SU-DHL-6 (cell line): ENCODE results near the gene MUC2.

Source experiments
- H2AFZ ChIP-seq: fragments of 200-600 bp; sonication (generic); 2 replicates; pipeline ENCODE4 v1.6.1; 2014; ENCODE audit warnings: low read depth, mild to moderate bottlenecking, moderate library complexity, mixed read lengths, antibody characterized with exemption, low read length; ENCODE audit not compliant: severe bottlenecking
- H3F3A ChIP-seq: fragments of 200-600 bp; shearing (Covaris generic); 2 replicates; pipeline ENCODE4 v1.6.0; 2016; ENCODE audit warnings: antibody characterized with exemption, mild to moderate bottlenecking; ENCODE audit not compliant: insufficient read depth
- H3K27ac ChIP-seq: fragments of 200-600 bp; sonication (generic); 2 replicates; pipeline ENCODE4 v1.5.1; 2016; ENCODE audit warnings: low read depth, mild to moderate bottlenecking, low read length, moderate library complexity, mixed read lengths
- H3K27me3 ChIP-seq: fragments of 200-600 bp; sonication (generic), shearing (Covaris generic); 2 replicates; pipeline ENCODE4 v1.6.0; 2014; ENCODE audit warnings: mild to moderate bottlenecking, low read length
- H3K36me3 ChIP-seq: fragments of 200-600 bp; sonication (generic); 2 replicates; pipeline ENCODE4 v1.6.1; 2014; ENCODE audit warnings: mild to moderate bottlenecking, low read length, mixed read lengths
- H3K4me2 ChIP-seq: fragments of 300-600, 200-600 bp; shearing (Covaris generic), sonication (generic); 2 replicates; pipeline ENCODE4 v1.6.0; 2014; ENCODE audit warnings: low read length, low read depth, mild to moderate bottlenecking; ENCODE audit not compliant: poor library complexity, severe bottlenecking
- H3K4me3 ChIP-seq: fragments of 200-600 bp; sonication (generic); 2 replicates; pipeline ENCODE4 v1.5.1; 2014; ENCODE audit warnings: antibody characterized with exemption, low read length, mild to moderate bottlenecking, mixed read lengths; ENCODE audit not compliant: insufficient read depth, poor library complexity, severe bottlenecking
- H3K79me2 ChIP-seq: fragments of 200-600 bp; sonication (generic); 2 replicates; pipeline ENCODE4 v1.6.1; 2014; ENCODE audit warnings: mild to moderate bottlenecking, low read length, moderate library complexity; ENCODE audit not compliant: insufficient read depth
- H3K9ac ChIP-seq: fragments of 200-600 bp; sonication (generic); 2 replicates; pipeline ENCODE4 v1.7.0; 2014; ENCODE audit warnings: mild to moderate bottlenecking, low read length
- H3K9me2 ChIP-seq: fragments of 200-600 bp; sonication (generic); replicated peaks from 2 replicates; pipeline ENCODE4 v1.6.1; 2014; ENCODE audit warnings: low read length; ENCODE audit not compliant: insufficient read depth
- H3K9me3 ChIP-seq: fragments of 200-600 bp; sonication (generic); 2 replicates; pipeline ENCODE4 v1.6.1; 2014; ENCODE audit warnings: low read length, mixed read lengths; ENCODE audit not compliant: insufficient read depth
- H4K20me1 ChIP-seq: fragments of 200-600 bp; sonication (generic); 2 replicates; pipeline ENCODE4 v1.6.1; 2014; ENCODE audit warnings: low read depth, mild to moderate bottlenecking, antibody characterized with exemption, low read length, moderate library complexity, mixed read lengths
- EZH2phosphoT487 ChIP-seq: fragments of 200-600 bp; sonication (generic), shearing (Covaris generic); conservative IDR thresholded peaks from 2 replicates; pipeline ENCODE4 v1.6.1; 2018; ENCODE audit warnings: mild to moderate bottlenecking, antibody characterized with exemption, low read length, moderate library complexity, mixed read lengths
- TF ChIP-seq, protein P1 (sequence below): fragments of 200-600 bp; sonication (generic); IDR thresholded peaks from one replicate; pipeline ENCODE4 v1.5.1; 2017; ENCODE audit warnings: antibody characterized with exemption, mild to moderate bottlenecking, low read length, moderate library complexity; ENCODE audit not compliant: insufficient read depth, poor library complexity, severe bottlenecking

MUC2 gene

GRCh38 chr11:1089738-1090599 lies 15.3 kb downstream of the MUC2 start:
- Histone ChIP-seq H3K9me3 (no peaks in the 10 kb centered on the region), H3K9ac (no peak overlapping the region), H3K9me2 (no peaks in the 10 kb centered on the region), H3K4me2 (no peak overlapping the region), H3K27ac (no peak overlapping the region), H4K20me1 (no peaks in the 10 kb centered on the region), H3F3A (no peaks in the 10 kb centered on the region), H3K79me2 (no peaks in the 10 kb centered on the region), H3K36me3 (no peaks in the 10 kb centered on the region), H3K4me3 (no peak overlapping the region), H3K27me3 (no peaks in the 10 kb centered on the region), H2AFZ (no peak overlapping the region)
- no peak for TF ChIP-seq EZH2phosphoT487
- TF ChIP-seq, protein P1, sequence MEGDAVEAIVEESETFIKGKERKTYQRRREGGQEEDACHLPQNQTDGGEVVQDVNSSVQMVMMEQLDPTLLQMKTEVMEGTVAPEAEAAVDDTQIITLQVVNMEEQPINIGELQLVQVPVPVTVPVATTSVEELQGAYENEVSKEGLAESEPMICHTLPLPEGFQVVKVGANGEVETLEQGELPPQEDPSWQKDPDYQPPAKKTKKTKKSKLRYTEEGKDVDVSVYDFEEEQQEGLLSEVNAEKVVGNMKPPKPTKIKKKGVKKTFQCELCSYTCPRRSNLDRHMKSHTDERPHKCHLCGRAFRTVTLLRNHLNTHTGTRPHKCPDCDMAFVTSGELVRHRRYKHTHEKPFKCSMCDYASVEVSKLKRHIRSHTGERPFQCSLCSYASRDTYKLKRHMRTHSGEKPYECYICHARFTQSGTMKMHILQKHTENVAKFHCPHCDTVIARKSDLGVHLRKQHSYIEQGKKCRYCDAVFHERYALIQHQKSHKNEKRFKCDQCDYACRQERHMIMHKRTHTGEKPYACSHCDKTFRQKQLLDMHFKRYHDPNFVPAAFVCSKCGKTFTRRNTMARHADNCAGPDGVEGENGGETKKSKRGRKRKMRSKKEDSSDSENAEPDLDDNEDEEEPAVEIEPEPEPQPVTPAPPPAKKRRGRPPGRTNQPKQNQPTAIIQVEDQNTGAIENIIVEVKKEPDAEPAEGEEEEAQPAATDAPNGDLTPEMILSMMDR = no peak

- Histone ChIP-seq H3K36me3 (no peaks in the 10 kb centered on the region), H3K4me2 (no peak overlapping the region), H3K9me2 (no peaks in the 10 kb centered on the region), H4K20me1 (no peaks in the 10 kb centered on the region), H3K4me3 (no peak overlapping the region), H3K27ac (no peak overlapping the region), H3K9me3 (no peaks in the 10 kb centered on the region), H3K27me3 (no peaks in the 10 kb centered on the region), H3K9ac (no peak overlapping the region), H3K79me2 (no peaks in the 10 kb centered on the region), H3F3A (no peaks in the 10 kb centered on the region), H2AFZ (no peak overlapping the region)
- TF ChIP-seq, protein P1 = no peak
- no peak for TF ChIP-seq EZH2phosphoT487
Measured at GRCh38 chr11:1090600-1091331, 16.1 kb downstream of the MUC2 start.

DNA sequence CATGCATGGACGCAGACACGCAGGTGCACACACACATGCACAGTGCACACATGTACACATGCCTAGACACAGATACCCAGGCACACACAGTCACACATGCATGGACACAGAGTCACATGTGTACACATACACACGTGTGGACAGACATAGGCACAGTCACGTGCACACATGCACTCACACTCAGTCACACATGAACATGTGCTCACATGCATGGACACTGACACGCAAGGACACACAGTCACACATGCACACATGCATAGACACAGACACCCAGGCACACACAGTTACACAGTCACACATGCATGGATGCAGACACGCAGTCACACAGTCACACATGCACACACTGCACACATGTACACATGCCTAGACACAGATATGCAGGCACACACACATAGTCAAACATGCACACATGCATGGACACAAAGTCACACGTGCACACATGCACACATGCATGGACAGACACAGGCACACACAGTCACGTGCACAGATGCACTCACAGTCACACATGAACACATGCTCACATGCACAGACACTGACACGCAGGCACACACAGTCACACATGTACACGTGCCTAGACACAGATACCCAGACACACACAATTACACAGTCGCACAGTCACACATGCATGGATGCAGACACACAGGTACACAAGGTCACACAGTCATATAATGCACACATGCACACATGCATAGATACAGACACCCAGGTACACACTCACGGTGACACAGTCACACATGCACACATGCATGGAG lies 16.8 kb downstream of the MUC2 start:
- Histone ChIP-seq H3K9me2 (no peaks in the 10 kb centered on the region), H3K4me2 (no peak overlapping the region)
- TF ChIP-seq, protein P1 = no peak
- no peak for TF ChIP-seq EZH2phosphoT487

More for the DNA sequence above, 16.8 kb downstream of the MUC2 start:
- H3K9ac ChIP-seq = no peak overlapping the region
- no peak overlapping the region for H3K27ac ChIP-seq
- H4K20me1 ChIP-seq = no peaks in the 10 kb centered on the region
- no peaks in the 10 kb centered on the region for H3K79me2 ChIP-seq
- no peaks in the 10 kb centered on the region for H3K36me3 ChIP-seq
- no peaks in the 10 kb centered on the region for H3K27me3 ChIP-seq
- no peak overlapping the region for H2AFZ ChIP-seq
- no peak overlapping the region for H3K4me3 ChIP-seq
- H3K9me3 ChIP-seq = no peaks in the 10 kb centered on the region
- no peaks in the 10 kb centered on the region for H3F3A ChIP-seq
